Measurements from ENCODE around the gene CLDN14. TPM values are rescaled to one million over a fixed set of nuclear protein-coding genes. Genes with fewer than 3 reads are reported as not detected.
A peak's percentile ranks its signal among the peaks of the same experiment; 100 is the strongest.

The CLDN14 gene
- total RNA-seq, 1 donor from 2014 or later, result 1.2 TPM

DNA sequence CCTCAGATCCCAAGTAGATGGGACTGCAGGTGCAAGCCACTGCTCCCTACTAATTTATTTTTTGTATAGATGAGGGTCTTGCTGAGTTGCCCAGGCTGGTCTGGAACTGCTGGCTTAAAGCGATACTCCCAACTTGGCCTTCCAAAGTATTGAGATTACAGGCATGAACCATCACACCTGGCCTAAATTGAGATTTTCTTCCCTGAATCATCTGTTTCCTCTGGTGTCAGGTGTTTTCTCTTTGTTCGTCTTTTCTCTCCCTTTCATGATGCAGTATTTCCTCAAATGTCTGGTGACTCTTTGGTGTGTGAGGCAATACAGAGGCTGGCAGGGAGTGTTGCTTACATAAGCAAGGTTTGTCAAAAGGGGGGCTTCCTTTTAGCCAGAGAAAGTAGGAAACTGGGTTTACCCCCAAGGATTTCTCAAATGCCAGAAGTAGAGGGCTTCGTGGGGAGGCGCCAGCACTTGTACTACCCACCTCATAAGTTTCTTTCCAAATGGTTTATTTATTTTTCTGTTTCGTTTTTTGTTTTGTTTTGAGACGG is 27.6 kb downstream of the CLDN14 start:
- DNase-seq (ENCODE audit: low spot score) (no peak), ATAC-seq (no peak)
- intact Hi-C loops (cut with DNase I), result no loop called here

DNA sequence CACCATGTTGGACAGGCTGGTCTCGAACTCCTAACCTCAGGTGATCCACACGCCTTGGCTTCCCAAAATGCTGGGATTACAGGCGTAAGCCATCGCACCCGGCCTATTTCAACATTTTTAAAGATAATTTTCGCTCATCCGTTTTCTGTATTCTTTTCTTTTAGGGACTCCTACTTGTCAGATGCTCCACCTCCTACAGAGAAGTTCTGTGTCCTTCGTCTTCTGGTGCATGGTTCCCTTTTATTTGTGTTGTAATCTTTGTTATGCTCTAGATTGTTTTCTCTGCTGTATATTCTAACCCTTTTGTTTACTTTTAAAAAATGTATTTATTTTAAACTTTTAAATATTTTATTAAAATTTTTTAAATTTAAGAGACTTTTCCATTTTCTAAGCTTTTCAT is 28.4 kb downstream of the CLDN14 start:
- no peak for DNase-seq (ENCODE audit: low spot score)
- intact Hi-C loops (cut with DNase I), result no loop called here
- no peak for ATAC-seq

DNA sequence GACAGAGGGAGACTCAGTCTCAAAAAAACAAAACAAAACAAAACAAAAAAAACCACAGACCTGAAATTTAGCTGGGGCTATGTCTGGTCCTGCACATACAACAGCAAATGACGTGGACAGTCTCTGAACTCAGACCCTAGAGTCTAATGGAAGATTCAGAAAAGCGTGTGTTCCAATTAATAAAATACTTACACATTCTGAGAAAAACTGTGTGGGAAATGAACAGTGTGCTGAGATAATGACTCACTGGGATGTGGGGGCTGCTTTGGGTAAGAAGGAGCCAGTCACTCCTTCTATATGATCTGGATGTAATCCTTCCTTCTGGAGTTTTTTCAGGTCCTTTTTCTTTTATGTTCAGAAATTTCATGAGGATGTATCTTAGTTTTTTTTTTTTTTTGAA is 29.4 kb downstream of the CLDN14 start:
- no peak for DNase-seq (ENCODE audit: low spot score)
- intact Hi-C loops (cut with DNase I), result no loop called here
- ATAC-seq, result no peak

DNA sequence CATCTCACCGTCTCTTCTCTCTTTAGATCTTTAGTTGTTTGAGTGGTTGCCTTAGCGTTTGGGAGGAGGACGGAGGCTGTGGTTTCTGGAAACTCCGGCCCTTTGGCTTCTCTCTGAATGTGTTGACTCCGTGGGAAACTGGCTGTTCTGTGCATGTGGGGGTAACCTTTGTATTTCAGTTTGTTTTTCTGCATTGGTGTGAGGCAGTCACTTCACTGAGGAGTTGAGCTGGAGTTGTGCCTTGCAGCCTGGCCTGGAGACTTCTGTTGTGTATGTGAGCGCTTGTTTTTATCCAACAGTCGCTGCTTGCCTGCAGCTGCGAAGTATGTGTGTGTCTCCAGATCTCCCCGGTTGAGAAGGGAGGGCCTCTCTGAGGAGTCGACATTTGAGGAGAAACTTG is 33.6 kb downstream of the CLDN14 start:
- ATAC-seq, result peak; percentile 28
- no peak for DNase-seq (ENCODE audit: low spot score)
- intact Hi-C loops (cut with DNase I), result no loop called here

DNA sequence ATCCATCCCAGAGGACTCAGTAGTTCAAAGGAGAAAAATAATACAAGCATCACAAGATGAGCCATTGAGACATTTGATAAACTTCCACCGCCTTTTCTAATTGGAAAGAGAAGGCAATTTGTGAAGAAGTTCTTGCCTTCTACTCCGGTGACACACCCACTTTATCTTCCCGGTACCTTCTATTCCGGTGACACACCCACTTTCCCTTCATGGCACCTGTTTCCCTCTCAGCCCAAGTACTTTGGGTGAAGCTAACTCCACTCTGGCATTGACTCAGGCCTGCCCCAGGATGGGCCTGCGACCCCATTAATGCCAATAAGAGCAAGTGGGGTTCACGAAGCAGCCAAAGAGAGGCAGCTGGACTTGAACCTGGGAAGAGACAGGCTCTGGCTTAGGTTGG is 38.2 kb downstream of the CLDN14 start:
- no peak for ATAC-seq
- DNase-seq (ENCODE audit: low spot score), result no peak
- intact Hi-C loops (cut with DNase I), result no loop called here

DNA sequence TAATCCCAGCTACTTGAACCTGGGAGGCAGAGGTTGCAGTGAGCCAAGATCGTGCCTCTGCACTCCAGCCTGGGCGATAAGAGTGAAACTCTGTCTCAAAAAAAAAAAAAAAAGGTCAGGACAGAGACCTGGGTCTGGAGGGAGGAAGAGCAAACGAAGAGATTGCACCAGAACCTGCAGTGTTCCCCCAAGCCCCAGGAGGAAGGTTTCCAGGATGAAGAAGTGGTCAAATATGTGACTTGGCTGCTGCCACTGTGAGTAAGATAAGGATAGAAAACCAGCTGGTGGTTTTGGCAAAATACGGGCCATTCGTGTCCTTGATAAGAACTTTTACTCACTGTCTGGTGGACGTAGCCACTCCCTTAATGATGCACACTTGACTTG is 42.2 kb downstream of the CLDN14 start:
- intact Hi-C loops (cut with DNase I), result no loop called here
- ATAC-seq (no peak), DNase-seq (ENCODE audit: low spot score) (no peak)

DNA sequence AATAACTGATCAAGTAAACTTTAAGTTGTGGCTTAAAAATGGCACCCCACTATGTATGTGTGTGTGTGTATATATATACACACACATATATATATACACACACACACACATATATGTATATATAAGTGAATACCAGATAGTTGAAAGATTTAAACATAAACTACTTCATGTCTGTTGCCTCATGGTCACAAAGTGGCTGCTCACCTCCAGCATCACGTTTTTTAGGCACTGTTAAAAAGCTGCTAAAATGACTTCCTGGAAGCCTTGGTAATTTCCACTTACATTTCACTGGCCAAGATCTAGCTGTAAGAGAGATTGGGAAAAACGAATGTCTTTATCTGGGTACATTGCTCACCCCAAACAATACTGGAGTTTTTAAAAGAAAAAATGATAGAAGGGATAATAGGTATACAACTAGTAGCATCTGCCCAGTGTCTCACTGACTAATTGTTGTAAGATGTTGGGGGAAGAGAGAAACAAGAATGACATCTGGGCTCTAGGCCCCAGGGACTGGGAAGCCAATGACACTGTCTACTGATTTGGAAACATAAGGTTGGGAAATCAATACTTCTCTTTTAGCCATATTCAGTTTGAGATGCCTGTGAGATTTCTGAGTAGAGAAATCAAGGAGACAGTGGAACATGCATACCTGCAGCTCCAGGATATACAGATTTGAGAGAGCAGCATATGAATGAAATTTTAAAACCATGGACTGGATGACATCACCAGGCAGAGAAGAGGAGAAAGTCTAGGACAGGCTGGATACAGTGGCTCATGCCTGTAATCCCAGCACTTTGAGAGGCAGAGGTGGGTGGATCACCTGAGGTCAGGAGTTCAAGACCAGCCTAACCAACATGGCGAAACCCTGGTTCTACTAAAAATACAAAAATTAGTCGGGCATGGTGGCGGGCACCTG is 42.8 kb downstream of the CLDN14 start:
- DNase-seq (ENCODE audit: low spot score) (no peak), ATAC-seq (no peak)
- intact Hi-C loops (cut with DNase I), result no loop called here

DNA sequence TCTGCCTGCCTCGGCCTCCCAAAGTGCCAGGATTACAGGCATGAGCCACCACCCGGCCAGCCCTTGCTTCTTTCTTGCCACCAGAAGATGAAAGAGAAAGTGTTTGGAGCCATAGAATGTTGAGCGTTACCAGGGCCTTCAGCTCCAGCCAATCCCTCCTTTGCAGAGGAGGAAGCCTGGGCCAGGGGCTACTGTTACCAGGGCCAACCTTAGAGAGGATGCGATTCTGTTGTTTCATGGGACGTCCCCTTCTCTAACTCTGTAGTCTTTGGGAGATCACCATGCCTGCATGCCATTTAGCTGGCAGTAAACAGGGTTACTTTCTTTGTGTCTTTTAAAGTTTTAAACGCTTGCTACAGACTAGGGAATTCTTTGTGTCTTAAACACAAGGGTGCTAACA is 45.8 kb downstream of the CLDN14 start:
- ATAC-seq (no peak), DNase-seq (ENCODE audit: low spot score) (no peak)
- intact Hi-C loops (cut with DNase I), result no loop called here

DNA sequence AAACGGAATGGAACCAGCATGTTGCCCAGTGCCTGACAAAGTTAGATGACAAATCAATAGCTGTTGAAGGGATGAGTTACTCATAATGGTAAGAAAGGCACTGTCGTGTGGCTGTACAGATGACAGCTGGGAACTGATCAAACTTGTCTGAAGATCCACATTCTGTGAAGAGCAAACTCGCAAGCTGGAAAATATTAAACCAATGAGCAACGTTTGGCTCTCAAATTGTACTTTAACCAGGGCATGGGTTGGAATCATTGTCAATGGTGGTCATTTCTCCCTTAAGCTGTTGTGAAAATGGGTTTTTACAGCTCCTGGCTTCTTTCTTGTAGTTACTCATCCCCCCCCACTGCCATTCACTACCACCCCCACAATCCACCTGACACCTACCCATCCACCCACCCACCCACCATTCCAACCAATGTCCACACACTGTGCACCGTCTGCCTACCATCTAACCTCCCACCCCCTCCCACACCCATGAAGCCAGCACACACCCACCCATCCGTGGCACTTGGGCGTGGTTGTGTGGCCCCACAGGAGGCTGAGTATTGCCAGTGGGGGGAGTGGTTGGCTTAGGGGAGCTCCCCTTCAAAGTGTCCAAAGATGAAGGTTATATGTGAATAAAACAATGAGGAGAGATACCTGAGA is 46.7 kb downstream of the CLDN14 start:
- intact Hi-C loops (cut with DNase I), result no loop called here
- DNase-seq (ENCODE audit: low spot score), result no peak
- ATAC-seq, result no peak

DNA sequence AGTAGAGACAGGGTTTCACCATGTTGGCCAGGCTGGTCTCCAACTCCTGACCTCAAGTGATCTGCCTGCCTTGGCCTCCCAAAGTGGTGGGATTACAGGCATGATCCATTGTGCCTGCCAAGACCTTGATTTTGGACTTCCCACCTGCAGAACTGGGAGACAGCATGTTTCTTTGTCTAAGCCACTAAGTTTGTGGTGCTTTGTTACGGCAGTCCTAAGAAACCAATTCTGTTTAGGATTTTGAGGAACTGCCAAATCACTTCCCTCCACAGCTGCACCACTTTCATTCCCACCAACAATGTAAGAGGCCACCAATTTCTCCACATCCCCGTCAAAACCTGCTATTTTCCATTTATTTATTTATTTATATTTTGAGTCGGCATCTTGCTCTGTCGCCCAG is 48.7 kb downstream of the CLDN14 start:
- no peak for ATAC-seq
- intact Hi-C loops (cut with DNase I), result no loop called here
- DNase-seq (ENCODE audit: low spot score), result no peak

DNA sequence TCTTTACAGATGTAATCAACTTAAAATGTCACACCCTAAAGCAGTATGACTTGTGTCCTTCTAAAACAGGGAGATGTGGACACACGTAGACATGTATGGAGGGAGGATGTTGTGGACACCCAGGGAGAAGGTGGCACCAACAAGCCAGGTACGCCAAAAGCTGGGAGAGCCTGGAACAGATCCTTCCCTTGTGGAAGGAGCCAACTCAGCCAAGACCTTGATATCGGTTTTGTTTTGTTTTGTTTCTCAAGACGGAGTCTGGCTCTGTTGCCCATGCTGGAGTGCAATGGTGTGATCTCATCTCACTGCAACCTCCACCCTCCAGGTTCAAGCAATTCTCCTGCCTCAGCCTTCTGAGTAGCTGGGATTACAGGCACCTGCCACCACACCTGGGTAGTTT is 49.1 kb downstream of the CLDN14 start:
- ATAC-seq, result no peak
- peak; percentile 30 for DNase-seq (ENCODE audit: low spot score)
- intact Hi-C loops (cut with DNase I), result no loop called here

DNA sequence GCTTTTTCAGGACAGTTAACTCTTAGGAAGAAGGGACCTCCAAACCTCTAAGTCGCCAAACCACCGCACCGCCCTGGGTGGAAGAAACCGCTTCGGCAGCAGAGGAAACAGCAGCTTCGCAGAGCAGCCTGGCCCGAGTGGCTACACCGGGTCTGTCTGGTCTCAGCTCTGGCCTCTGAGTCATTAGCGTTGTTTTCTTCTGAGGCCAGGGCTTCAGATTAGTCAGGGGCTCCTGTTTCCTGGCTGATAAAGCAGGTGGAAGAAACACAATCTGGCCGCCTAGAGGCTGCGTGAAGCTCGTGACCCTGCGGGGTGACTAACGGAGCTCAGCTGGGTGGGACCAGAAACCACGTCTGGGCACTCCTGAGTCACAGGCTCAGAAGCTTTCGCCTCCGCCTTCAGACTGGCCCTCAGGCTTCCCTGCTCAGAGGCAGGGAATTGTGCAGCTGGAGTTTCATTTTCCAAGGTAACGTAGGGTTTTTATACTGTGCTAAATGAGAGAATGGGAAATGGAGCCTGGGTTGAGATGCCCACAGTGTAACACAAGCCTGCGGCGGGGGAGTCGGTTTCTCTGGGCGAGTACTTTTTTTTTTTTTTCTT is 49.9 kb downstream of the CLDN14 start:
- intact Hi-C loops (cut with DNase I), result no loop called here
- DNase-seq (ENCODE audit: low spot score), result peak; percentile 71
- ATAC-seq, result peak; percentile 93

DNA sequence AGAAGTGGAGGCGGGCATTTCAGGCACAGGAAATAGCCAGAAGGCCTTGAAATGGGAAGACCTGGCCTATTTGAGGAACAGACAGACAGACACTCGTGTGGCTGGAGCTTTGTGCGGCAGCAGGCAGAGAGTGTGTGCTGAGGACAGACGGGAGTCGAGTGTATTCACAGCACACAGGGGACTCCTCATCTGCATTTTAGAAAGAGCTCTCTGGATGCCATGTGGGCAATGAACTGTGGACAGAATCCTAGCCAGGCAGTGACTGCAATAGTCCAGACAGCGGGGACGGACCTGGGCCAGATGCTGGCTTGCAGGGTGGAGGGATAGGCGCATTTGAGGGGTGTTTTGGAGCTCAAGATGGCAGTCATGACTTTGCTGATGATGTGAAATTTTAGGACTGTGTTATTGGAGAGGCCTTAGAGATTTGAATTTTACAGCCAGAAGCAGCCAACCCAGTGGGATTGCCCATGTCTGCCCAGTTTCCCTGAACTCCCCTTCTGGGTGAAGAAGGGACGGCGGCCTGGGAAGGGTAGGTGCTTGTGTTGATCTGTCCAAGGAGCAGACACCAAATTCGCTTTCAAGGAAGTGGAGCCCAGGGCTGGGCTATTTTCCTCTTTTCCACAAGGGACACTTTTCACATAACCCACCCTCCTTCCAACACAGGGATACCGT is 51.0 kb downstream of the CLDN14 start:
- intact Hi-C loops (cut with DNase I), result no loop called here
- no peak for ATAC-seq
- DNase-seq (ENCODE audit: low spot score), result peak; percentile 49

DNA sequence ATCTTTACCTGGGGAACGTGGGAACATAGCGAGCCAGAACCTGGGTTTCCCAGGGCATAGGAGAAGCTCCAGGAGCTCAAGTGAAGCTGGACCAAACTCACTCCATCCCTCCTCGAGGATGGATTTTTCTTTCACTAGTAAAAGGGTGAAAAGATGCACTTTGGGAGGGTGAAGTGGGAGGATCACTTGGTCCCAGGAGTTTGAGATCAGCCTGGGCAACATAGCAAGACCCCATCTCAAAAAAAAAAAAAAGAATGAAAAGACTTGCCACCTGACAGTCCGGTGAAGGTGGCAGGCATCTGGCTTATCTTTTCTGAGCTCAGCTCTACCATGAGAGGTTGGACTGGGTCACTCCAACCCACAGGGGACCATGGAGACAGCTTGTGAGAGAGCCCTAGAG is 52.4 kb downstream of the CLDN14 start:
- ATAC-seq (no peak), DNase-seq (ENCODE audit: low spot score) (no peak)
- intact Hi-C loops (cut with DNase I), result no loop called here

DNA sequence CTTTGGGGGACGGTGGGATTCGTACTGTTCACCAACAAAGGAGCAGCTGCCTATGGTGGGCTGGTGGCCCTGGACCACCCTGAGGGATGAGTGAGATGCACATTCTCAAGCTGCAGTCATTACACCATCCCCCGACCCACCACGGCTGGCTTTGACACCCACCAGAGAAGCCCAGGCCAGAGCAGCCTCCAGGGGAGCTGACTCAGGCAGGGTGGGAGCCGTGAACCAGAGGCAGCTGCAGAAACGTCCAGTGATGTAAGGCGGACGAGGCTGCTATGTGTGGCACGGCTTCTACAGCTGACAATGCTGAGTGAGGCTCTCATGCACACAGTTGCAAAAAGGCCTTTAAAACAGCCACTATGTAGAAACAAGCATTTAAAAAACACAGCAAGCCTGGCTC is 54.6 kb downstream of the CLDN14 start:
- peak; percentile 38 for DNase-seq (ENCODE audit: low spot score)
- ATAC-seq, result no peak
- intact Hi-C loops (cut with DNase I), result no loop called here

DNA sequence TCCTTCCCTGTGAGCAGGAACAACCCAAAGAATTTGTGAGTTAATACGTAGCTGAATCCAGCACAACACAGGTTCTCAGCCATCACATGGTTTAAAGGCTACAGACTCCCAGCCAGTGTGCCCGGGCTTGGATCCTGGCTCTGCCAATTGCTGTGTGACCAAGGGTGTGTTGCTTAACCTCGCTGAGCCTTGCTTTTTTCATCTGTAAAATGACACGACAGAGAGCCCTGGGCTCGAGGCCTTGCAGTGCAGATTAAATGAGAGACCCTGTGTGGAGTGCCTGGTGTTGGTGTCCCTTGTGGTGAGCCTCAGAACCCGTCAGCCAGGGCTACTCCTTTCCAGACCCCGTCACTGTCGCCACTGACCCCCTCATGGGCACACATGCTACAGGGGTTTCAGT is 55.3 kb downstream of the CLDN14 start:
- DNase-seq (ENCODE audit: low spot score) (peak; percentile 31), ATAC-seq (no peak)
- intact Hi-C loops (cut with DNase I), result no loop called here

DNA sequence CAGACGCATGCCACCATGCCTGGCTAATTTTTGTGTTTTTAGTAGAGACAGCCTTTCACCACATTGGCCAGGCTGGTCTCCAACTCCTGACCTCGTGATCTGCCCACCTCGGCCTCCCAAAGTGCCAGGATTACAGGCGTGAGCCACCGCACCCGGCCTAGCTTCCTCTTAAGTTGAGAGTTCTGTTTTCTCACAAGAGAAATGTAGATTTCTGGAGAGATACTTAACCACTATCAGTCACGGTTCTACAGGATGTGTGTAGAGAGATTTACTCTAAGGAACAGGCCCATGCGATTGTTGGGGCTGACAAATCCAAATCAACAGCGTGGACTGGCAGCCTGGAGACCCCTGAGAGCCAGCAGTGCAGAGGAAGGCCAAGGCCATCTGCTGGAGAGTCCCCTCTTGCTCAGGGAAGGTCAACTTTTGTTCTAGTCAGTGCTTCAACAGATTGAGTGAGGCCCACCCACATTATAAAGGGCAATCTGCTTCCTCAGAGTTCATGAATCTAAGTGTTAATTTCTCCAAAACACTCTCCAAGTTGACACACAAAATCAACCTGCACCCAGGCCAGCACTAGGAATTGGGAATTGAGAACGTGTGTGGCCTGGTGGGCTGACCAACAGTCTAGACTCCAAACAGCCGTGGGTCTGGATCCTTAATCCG is 56.0 kb downstream of the CLDN14 start:
- ATAC-seq (no peak), DNase-seq (ENCODE audit: low spot score) (peak; percentile 27)
- intact Hi-C loops (cut with DNase I), result no loop called here

DNA sequence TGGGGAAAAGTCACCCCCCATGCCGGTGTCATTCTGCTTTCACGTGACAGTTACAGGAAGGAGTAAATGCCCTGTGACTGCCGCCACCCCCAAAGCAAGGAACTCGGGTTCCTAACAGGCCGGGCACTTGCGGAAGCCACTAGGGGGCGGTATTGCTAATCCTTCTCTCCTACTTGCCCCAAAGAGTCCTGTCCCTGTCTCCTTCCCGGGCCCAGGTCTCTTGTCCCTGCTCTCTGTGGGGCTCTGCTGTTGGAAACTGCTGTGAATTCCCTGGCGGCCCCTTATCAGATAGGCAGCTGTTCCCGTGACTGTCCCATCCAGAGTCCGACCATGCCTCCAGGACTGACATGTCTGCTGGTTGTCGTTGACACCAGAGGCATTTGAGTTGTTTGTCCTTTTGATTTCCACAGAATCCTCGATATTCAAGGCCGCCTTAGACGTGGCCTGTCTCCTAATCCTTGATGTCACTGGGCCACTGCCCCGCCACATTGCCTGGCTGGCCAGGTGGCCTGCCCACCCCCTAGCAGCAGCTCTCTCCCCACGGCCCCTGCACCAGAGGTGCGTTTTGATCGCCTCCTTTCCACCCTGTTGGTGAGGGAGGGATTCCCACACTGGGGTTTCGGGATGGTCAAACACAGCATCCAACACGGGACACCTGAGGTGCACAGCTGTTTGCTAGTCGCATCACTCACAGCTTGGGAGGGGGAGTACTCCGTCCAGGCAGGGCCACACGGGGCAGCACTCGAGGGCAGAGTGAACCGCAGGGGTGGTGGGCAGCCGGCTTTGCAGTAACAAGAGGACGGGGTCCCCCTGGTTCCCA is 57.4 kb downstream of the CLDN14 start:
- ATAC-seq, result peak; percentile 13
- DNase-seq (ENCODE audit: low spot score), result peak; percentile 57
- intact Hi-C loops (cut with DNase I), result no loop called here

All from sciatic nerve (tissue), 2 donors.